Uterus (tissue), 2 donors: ENCODE results near the gene NFX1.

Source experiments
- POLR2A ChIP-seq, 2 donors: fragments of 450-650 bp; IDR thresholded peaks; one replicate each; pipeline ENCODE4 v1.6.1; 2016; ENCODE audit warnings: antibody characterized with exemption in 2 of 2, mild to moderate bottlenecking in 1 of 2, moderate library complexity in 1 of 2
- TF ChIP-seq, protein P1 (sequence below), 4 experiments: fragments of 200-600 bp in 2 of 4; fragments of 450-650 bp in 2 of 4; sonication (generic) in 2 of 4; IDR thresholded peaks; one replicate each; pipeline ENCODE4 v1.5.1; 2016 to 2019; ENCODE audit warnings: antibody characterized with exemption in 4 of 4, mild to moderate bottlenecking in 2 of 4, moderate library complexity in 1 of 4

DNA sequence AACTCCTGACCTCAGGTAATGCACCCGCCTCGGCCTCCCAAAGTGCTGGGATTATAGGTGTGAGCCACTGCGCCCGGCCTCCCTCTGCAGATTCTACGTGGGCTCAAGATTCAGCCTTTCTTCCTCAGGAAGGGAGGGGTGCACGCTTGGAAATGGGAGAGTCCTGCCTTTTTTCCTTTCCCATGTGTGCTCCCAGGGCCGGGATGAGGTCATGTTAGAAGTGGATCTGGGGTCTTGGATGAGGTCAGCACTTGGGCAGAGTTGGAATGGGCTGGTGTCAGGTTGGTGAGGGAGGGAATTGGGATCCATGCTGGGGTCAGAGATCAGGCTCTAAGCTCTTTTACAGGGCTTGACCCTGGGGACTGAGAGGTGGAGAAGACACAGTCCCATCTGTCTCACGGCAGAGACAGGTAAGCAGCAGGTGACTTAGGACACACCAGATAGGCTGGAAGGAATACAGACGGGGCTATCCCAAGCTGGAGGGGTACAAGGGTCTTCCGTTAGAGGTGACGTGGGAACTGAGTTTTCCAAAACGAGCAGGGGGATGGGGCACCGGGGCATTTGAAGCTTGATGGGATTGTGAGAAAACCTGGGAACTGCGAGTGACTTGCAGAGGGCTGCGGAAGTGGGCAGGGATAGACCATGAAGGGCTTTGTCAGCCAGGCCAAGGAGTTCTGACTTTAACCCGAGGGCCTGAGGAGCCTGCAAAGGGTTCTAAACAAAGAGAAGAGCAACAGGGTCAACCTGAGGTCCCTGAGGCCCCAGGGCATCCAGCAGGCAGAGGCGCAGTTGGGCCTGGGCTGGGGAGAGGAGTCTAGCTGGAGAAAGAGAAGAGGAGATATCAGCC lies 113.8 kb downstream of the NFX1 start:
- TF ChIP-seq, protein P1, sequence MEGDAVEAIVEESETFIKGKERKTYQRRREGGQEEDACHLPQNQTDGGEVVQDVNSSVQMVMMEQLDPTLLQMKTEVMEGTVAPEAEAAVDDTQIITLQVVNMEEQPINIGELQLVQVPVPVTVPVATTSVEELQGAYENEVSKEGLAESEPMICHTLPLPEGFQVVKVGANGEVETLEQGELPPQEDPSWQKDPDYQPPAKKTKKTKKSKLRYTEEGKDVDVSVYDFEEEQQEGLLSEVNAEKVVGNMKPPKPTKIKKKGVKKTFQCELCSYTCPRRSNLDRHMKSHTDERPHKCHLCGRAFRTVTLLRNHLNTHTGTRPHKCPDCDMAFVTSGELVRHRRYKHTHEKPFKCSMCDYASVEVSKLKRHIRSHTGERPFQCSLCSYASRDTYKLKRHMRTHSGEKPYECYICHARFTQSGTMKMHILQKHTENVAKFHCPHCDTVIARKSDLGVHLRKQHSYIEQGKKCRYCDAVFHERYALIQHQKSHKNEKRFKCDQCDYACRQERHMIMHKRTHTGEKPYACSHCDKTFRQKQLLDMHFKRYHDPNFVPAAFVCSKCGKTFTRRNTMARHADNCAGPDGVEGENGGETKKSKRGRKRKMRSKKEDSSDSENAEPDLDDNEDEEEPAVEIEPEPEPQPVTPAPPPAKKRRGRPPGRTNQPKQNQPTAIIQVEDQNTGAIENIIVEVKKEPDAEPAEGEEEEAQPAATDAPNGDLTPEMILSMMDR (IDR thresholded peaks at IDR 0.05): no peak
- TF ChIP-seq POLR2A (IDR thresholded peaks at IDR 0.05): no peak
